H1 (cell line): Measurements from ENCODE around the gene GRID1. TPM values are rescaled to one million over a fixed set of nuclear protein-coding genes. Genes with fewer than 3 reads are reported as not detected.

ENCODE experiments used
- CTCF ChIA-PET: fragments of 300-600 bp; sonication (Branson Sonifier 250); formaldehyde crosslinking; loops from one replicate; lab custom pipeline; 2021; ENCODE audit not compliant: partially characterized antibody; lab: Charles Lee
- POLR2A ChIA-PET: fragments of 300-600 bp; sonication (Branson Sonifier 250); formaldehyde crosslinking; loops from one replicate; lab custom pipeline; 2021; ENCODE audit warnings: inconsistent platforms; ENCODE audit not compliant: partially characterized antibody; lab: Charles Lee
- DNase-seq, 2 experiments: peaks; one replicate each; pipeline versions ENCODE4 v3.0.0 to v3.0.0-alpha.2; 2010 to 2022; ENCODE audit warnings: low spot score in 2 of 2, low read depth in 1 of 2, mixed read lengths in 1 of 2
- FAIRE-seq: peaks from 2 replicates; lab custom pipeline; 2011; peaks lifted over from hg19 to GRCh38; lab: Jason Lieb, UNC
- H2AFZ ChIP-seq: 2 replicates; pipeline ENCODE4 v1.8.1; 2012; ENCODE audit warnings: low read length, inconsistent platforms
- H2AK5ac ChIP-seq: 2 replicates; pipeline ENCODE4 v1.6.1; 2013; ENCODE audit warnings: low read depth, low read length
- H2BK120ac ChIP-seq: replicated peaks from 2 replicates; pipeline ENCODE3; 2013; ENCODE audit warnings: low read depth, low read length, inconsistent platforms
- H2BK12ac ChIP-seq: 2 replicates; pipeline ENCODE4 v1.6.1; 2013; ENCODE audit warnings: low read depth, low read length
- H2BK15ac ChIP-seq: 2 replicates; pipeline ENCODE4 v1.6.1; 2013; ENCODE audit warnings: low read length
- H2BK20ac ChIP-seq: 2 replicates; pipeline ENCODE4 v1.6.1; 2013; ENCODE audit warnings: low read length
- H2BK5ac ChIP-seq: 2 replicates; pipeline ENCODE4 v1.6.1; 2013; ENCODE audit warnings: low read depth, low read length
- H3K14ac ChIP-seq: 2 replicates; pipeline ENCODE4 v1.6.1; 2013; ENCODE audit warnings: inconsistent platforms; ENCODE audit not compliant: insufficient read length
- H3K18ac ChIP-seq: 2 replicates; pipeline ENCODE4 v1.6.1; 2013; ENCODE audit warnings: low read length; ENCODE audit errors: extremely low read depth
- H3K23ac ChIP-seq: 2 replicates; pipeline ENCODE4 v1.6.1; 2013; ENCODE audit warnings: inconsistent platforms; ENCODE audit not compliant: insufficient read length
- H3K23me2 ChIP-seq: 2 replicates; pipeline ENCODE4 v1.6.1; 2013; ENCODE audit warnings: low read depth, low read length
- H3K27ac ChIP-seq: 2 replicates; pipeline ENCODE4 v1.6.1; 2011; ENCODE audit warnings: low read depth, low read length, inconsistent platforms
- H3K27me3 ChIP-seq, 4 experiments: replicated peaks in 1 of 4; 1 replicate in 1 of 4; 2 replicates in 3 of 4; pipeline versions ENCODE4 v1.6.1 to v1.8.1; 2011 to 2013; ENCODE audit warnings: low read length in 3 of 4, mild to moderate bottlenecking in 3 of 4, inconsistent platforms in 2 of 4, mixed read lengths in 2 of 4, moderate library complexity in 1 of 4; ENCODE audit not compliant: control insufficient read depth in 3 of 4, insufficient read depth in 3 of 4; ENCODE audit errors: extremely low read depth in 1 of 4
- H3K36me3 ChIP-seq, 4 experiments: 2 replicates each; pipeline versions ENCODE4 v1.6.1 to v1.8.1; 2011 to 2013; ENCODE audit warnings: mild to moderate bottlenecking in 4 of 4, low read length in 3 of 4, moderate library complexity in 2 of 4, control low read depth in 1 of 4, inconsistent platforms in 1 of 4; ENCODE audit not compliant: insufficient read depth in 4 of 4, control insufficient read depth in 2 of 4
- H3K4ac ChIP-seq: replicated peaks from 2 replicates; pipeline ENCODE3; 2013; ENCODE audit warnings: low read length, low read depth, mixed read lengths, inconsistent platforms; ENCODE audit not compliant: insufficient read length
- H3K4me1 ChIP-seq, 4 experiments: replicated peaks in 1 of 4; 1 replicate in 1 of 4; 2 replicates in 3 of 4; pipeline versions ENCODE4 v1.6.1 to v1.8.1; 2011 to 2013; ENCODE audit warnings: low read length in 3 of 4, inconsistent platforms in 2 of 4, mixed read lengths in 1 of 4; ENCODE audit not compliant: insufficient read depth in 4 of 4, control insufficient read depth in 3 of 4
- H3K4me2 ChIP-seq, 2 experiments: 2 replicates each; pipeline versions ENCODE4 v1.6.1 to v1.8.1; 2011 to 2013; ENCODE audit warnings: low read depth in 2 of 2, low read length in 2 of 2, control low read depth in 1 of 2, inconsistent platforms in 1 of 2, mild to moderate bottlenecking in 1 of 2; ENCODE audit not compliant: insufficient read depth in 1 of 2
- H3K4me3 ChIP-seq, 4 experiments: fragments of 200-600, 300-600 bp in 1 of 4; sonication (generic), shearing (Covaris generic), sonication (Bioruptor Twin) in 1 of 4; 2 replicates each; pipeline versions ENCODE4 v1.5.1 to v1.8.1; 2011 to 2016; ENCODE audit warnings: low read length in 4 of 4, low read depth in 3 of 4, control low read depth in 2 of 4, inconsistent platforms in 2 of 4, mild to moderate bottlenecking in 2 of 4, mixed read lengths in 1 of 4, moderate library complexity in 1 of 4; ENCODE audit not compliant: insufficient read depth in 2 of 4; ENCODE audit errors: extremely low read depth in 1 of 4
- H3K56ac ChIP-seq: replicated peaks from 2 replicates; pipeline ENCODE3; 2013; ENCODE audit warnings: low read depth, mild to moderate bottlenecking, mixed read lengths, low read length, inconsistent platforms; ENCODE audit not compliant: insufficient read length
- H3K79me1 ChIP-seq: 2 replicates; pipeline ENCODE4 v1.6.1; 2013; ENCODE audit warnings: low read depth, low read length, control low read depth
- H3K79me2 ChIP-seq, 2 experiments: 2 replicates each; pipeline versions ENCODE4 v1.6.1 to v1.8.1; 2012 to 2013; ENCODE audit warnings: low read length in 2 of 2, mild to moderate bottlenecking in 2 of 2, inconsistent platforms in 1 of 2; ENCODE audit not compliant: insufficient read depth in 2 of 2, control insufficient read depth in 1 of 2
- H3K9ac ChIP-seq, 4 experiments: replicated peaks in 1 of 4; 1 replicate in 1 of 4; 2 replicates in 3 of 4; pipeline versions ENCODE4 v1.6.1 to v1.8.1; 2011 to 2013; ENCODE audit warnings: low read depth in 3 of 4, low read length in 3 of 4, control low read depth in 2 of 4, mild to moderate bottlenecking in 2 of 4, moderate library complexity in 2 of 4, inconsistent platforms in 1 of 4; ENCODE audit errors: extremely low read depth in 1 of 4
- H3K9me3 ChIP-seq, 2 experiments: 2 replicates each; pipeline versions ENCODE4 v1.6.1 to v1.8.1; 2012 to 2013; ENCODE audit warnings: mild to moderate bottlenecking in 2 of 2, moderate library complexity in 2 of 2, control low read depth in 1 of 2, inconsistent platforms in 1 of 2, low read depth in 1 of 2, low read length in 1 of 2, mixed read lengths in 1 of 2; ENCODE audit not compliant: insufficient read depth in 2 of 2
- H4K20me1 ChIP-seq, 2 experiments: replicated peaks in 1 of 2; 2 replicates each; pipeline versions ENCODE3 to v1.8.1; 2011 to 2013; ENCODE audit warnings: inconsistent platforms in 2 of 2, low read length in 2 of 2, mild to moderate bottlenecking in 1 of 2; ENCODE audit not compliant: insufficient read depth in 2 of 2, control insufficient read depth in 1 of 2
- H4K5ac ChIP-seq: 2 replicates; pipeline ENCODE4 v1.6.1; 2013; ENCODE audit warnings: low read length, low read depth, mixed read lengths, inconsistent platforms; ENCODE audit not compliant: insufficient read length
- H4K8ac ChIP-seq: 2 replicates; pipeline ENCODE4 v1.8.0; 2013; ENCODE audit warnings: mild to moderate bottlenecking, moderate library complexity, low read length, inconsistent platforms; ENCODE audit not compliant: insufficient read depth; ENCODE audit errors: extremely low read depth
- H4K91ac ChIP-seq: replicated peaks from 2 replicates; pipeline ENCODE3; 2013; ENCODE audit warnings: low read length, mixed read lengths, inconsistent platforms; ENCODE audit not compliant: insufficient read length
- E2F6 ChIP-seq: IDR thresholded peaks from 2 replicates; pipeline ENCODE4 v1.6.1; 2012; ENCODE audit warnings: inconsistent platforms
- GTF2F1 ChIP-seq: IDR thresholded peaks from 2 replicates; pipeline ENCODE4 v1.6.1; 2012; ENCODE audit warnings: low read depth, low read length, improper control_type of control experiment, borderline replicate concordance
- POU5F1 ChIP-seq: IDR thresholded peaks from 2 replicates; pipeline ENCODE4 v1.6.1; 2011; ENCODE audit warnings: low read depth, mild to moderate bottlenecking, low read length, moderate library complexity
- SUZ12 ChIP-seq: fragments of 200-600 bp; sonication (generic); IDR thresholded peaks from 2 replicates; pipeline ENCODE4 v1.6.1; 2012; ENCODE audit warnings: mild to moderate bottlenecking, inconsistent platforms, low read length, moderate library complexity, mixed read lengths
- WGBS, 2 experiments: shearing (Covaris generic) in 1 of 2; methylation state at CpG; one replicate each; pipeline versions ENCODE4 v1.1.6 to v1.1.7; 2013 to 2015; ENCODE audit warnings: low lambda C conversion rate in 2 of 2, mixed read lengths in 2 of 2, inconsistent platforms in 1 of 2, low coverage in 1 of 2, missing lambda C conversion rate in 1 of 2; ENCODE audit not compliant: insufficient replicate concordance in 2 of 2, insufficient coverage in 1 of 2, insufficient read length in 1 of 2; ENCODE audit errors: extremely low coverage in 1 of 2, missing lambda C conversion rate in 1 of 2; 5-methylcytosine and 5-hydroxymethylcytosine counted together
- polyA plus RNA-seq, 7 experiments: library from polyadenylated mRNA; depleted of rRNA in 3 of 7; stranded (reverse) in 5 of 7; unstranded in 2 of 7; fragments of >200 nt in 5 of 7; fragments of 200-250 nt in 2 of 7; gene quantifications; 1 replicate in 5 of 7; 2 replicates in 1 of 7; 4 replicates in 1 of 7; pipeline versions ENCODE4 v1.2.1 to v1.2.3, GENCODE V29; 2011 to 2013; ENCODE audit warnings: missing spikeins in 2 of 7, mixed read lengths in 2 of 7
- total RNA-seq: library from RNA; stranded (reverse); fragmentation: NEBNext Ultra II Directional; extraction: Animal tissue kit (Norgen Biotek cat#: 25700); gene quantifications from 2 replicates; pipeline ENCODE4 v1.2.1, GENCODE V29; 2021

GRID1 gene
- total and polyA plus RNA-seq, 2 of the 8 experiments (the other 6 are each of a cell fraction or from before 2014, with no cell fraction given), result 0.22 to 0.30 TPM

- Histone ChIP-seq H4K5ac (no peak overlapping the region), H2BK5ac (no peak overlapping the region), H4K20me1 (peaks cover 17 to 19% of the 10 kb centered on the region in 2 experiments), H3K9ac (no peak overlapping the region), H3K4me3 (peak overlapping the region in 1 of 4 experiments; percentile 65; a peak in 1 of 8 replicates), H3K27ac (no peak overlapping the region), H3K79me2 (no peaks in the 10 kb centered on the region), H3K14ac (no peak overlapping the region), H3K4me1 (peaks cover 0 to 29% (median 21%) of the 10 kb centered on the region in 4 experiments; a peak in 6 of 7 replicates), H3K4me2 (peak overlapping the region in 1 of 2 experiments; percentile 67; a peak in 1 of 4 replicates), H2BK20ac (no peak overlapping the region), H3K4ac (no peak overlapping the region), H2BK12ac (no peak overlapping the region), H2BK120ac (no peak overlapping the region), H3K23ac (no peak overlapping the region), H3K79me1 (no peaks in the 10 kb centered on the region), H4K8ac (no peak overlapping the region), H3K36me3 (no peaks in the 10 kb centered on the region), H2AK5ac (no peak overlapping the region), H2BK15ac (no peak overlapping the region), H4K91ac (no peak overlapping the region), H3K9me3 (peaks cover 0 to 6% of the 10 kb centered on the region in 2 experiments; a peak in 1 of 4 replicates), H2AFZ (no peak overlapping the region), H3K18ac (no peak overlapping the region), H3K27me3 (peaks cover 68 to 89% (median 72%) of the 10 kb centered on the region in 4 experiments), H3K56ac (no peak overlapping the region), H3K23me2 (peaks cover 20% of the 10 kb centered on the region; the same call in 1 of the 2 replicates)
- DNase-seq (no peak), FAIRE-seq (no peak)
- 95% methylated on average over 1 of the region's 1 CpG; no CpG with 5 or more reads in 1 of the 2 experiments for WGBS, 2 experiments
- ChIA-PET CTCF (interaction anchor here (0.9 to 25.6 kb wide), 5 partner anchors 8 to 105 kb away, joined by 3 to 498 read pairs (median 7); no protein-coding TSS in a partner anchor), POLR2A (interaction anchor here (1.6 kb wide), 1 partner anchor 20 kb away, joined by 8 read pairs; no protein-coding TSS in a partner anchor)
- TF ChIP-seq POU5F1 (no peak), SUZ12 (no peak), E2F6 (no peak), GTF2F1 (no peak)
Observed at GRCh38 chr10:86368046-86368445, 1.5 kb upstream of the GRID1 start.
